Ecto neural progenitor cell (in vitro differentiated cells): Measurements from ENCODE around the gene ATG101.
A peak's percentile ranks its signal among the peaks of the same experiment; 100 is the strongest.

ENCODE experiments used
- DNase-seq: peaks from one replicate; pipeline ENCODE4 v3.0.0-alpha.2; 2018; ENCODE audit warnings: low spot score

Gene ATG101

GRCh38 chr12:52069327-52070184 lies at the start of gene ATG101:
TSS of gene ATG101 (plus strand) at chr12:52069978. CDS start at chr12:52073651, 3,673 bp downstream.
- peak; percentile 97 for DNase-seq

GRCh38 chr12:52020539-52021336 lies 49.0 kb upstream of the ATG101 start:
- DNase-seq = peak; percentile 90

GRCh38 chr12:52022841-52023181 lies 47.0 kb upstream of the ATG101 start:
- peak; percentile 72 for DNase-seq

GRCh38 chr12:52023182-52023975 lies 46.4 kb upstream of the ATG101 start:
- DNase-seq = peak; percentile 97

- no peak for DNase-seq
These were observed 45.6 kb upstream of the ATG101 start for GRCh38 chr12:52023976-52024688.

GRCh38 chr12:52024845-52025230 lies 44.9 kb upstream of the ATG101 start:
- DNase-seq = no peak

GRCh38 chr12:52026263-52026662 lies 43.5 kb upstream of the ATG101 start:
- DNase-seq = no peak

- DNase-seq = no peak
These were observed 42.5 kb upstream of the ATG101 start for GRCh38 chr12:52027085-52027843.

GRCh38 chr12:52029685-52030084 lies 40.1 kb upstream of the ATG101 start:
- DNase-seq = peak; percentile 90

- DNase-seq = no peak
These were observed 37.4 kb upstream of the ATG101 start for GRCh38 chr12:52032446-52032803.

GRCh38 chr12:52032804-52033445 lies 36.9 kb upstream of the ATG101 start:
- DNase-seq = peak; percentile 99

- DNase-seq = no peak
These were observed 36.2 kb upstream of the ATG101 start for GRCh38 chr12:52033446-52034140.

GRCh38 chr12:52035190-52035589 lies 34.6 kb upstream of the ATG101 start:
- no peak for DNase-seq

GRCh38 chr12:52035926-52036325 lies 33.9 kb upstream of the ATG101 start:
- no peak for DNase-seq

- peak; percentile 89 for DNase-seq
These were observed 33.1 kb upstream of the ATG101 start for GRCh38 chr12:52036587-52037171.

GRCh38 chr12:52037248-52037861 lies 32.4 kb upstream of the ATG101 start:
- DNase-seq = peak; percentile 86

GRCh38 chr12:52038447-52038846 lies 31.3 kb upstream of the ATG101 start:
- DNase-seq = no peak

- no peak for DNase-seq
These were observed 28.7 kb upstream of the ATG101 start for GRCh38 chr12:52041035-52041434.

GRCh38 chr12:52041695-52042123 lies 28.1 kb upstream of the ATG101 start:
- DNase-seq = no peak
